ENCODE measurements around the gene PRDM15.

- TF ChIP-seq CTCF (IDR thresholded peaks at IDR 0.05; ENCODE audit: low read depth, low read length): no peak
- TF ChIP-seq EZH2phosphoT487 (IDR thresholded peaks at IDR 0.05; ENCODE audit: low read depth): no peak
Observed at GRCh38 chr21:41887667-41888066, 8.5 kb upstream of the PRDM15 start.

All from OCI-LY3 (cell line).